HTR-8/SVneo (cell line): ENCODE data around the gene NBAS.
"Not testable (repeated sequence)": the region's sequence is repeated elsewhere in the genome, so short reads cannot be mapped to it uniquely, and the experiment has no call there.

ENCODE experiments used
- DNase-seq: peaks from one replicate; pipeline ENCODE4 v3.0.0; 2011; ENCODE audit warnings: low spot score, mixed read lengths; ENCODE audit not compliant: insufficient read length
- FAIRE-seq: peaks from 2 replicates; lab custom pipeline; 2011; peaks lifted over from hg19 to GRCh38; lab: Jason Lieb, UNC

Gene NBAS

GRCh38 chr2:15432642-15433256 lies 128.4 kb downstream of the NBAS start:
- no peak for FAIRE-seq

GRCh38 chr2:15429032-15429431 lies 132.1 kb downstream of the NBAS start:
- FAIRE-seq (no peak), DNase-seq (no peak)

More at GRCh38 chr2:15432642-15433256, 128.4 kb downstream of the NBAS start:
- DNase-seq, result no peak

- FAIRE-seq (no peak), DNase-seq (no peak)
Measured at GRCh38 chr2:15427987-15428386, 133.1 kb downstream of the NBAS start.

- FAIRE-seq, result no peak
- no peak for DNase-seq
Measured at GRCh38 chr2:15426606-15427005, 134.5 kb downstream of the NBAS start.

GRCh38 chr2:15425712-15426111 lies 135.4 kb downstream of the NBAS start:
- no peak for DNase-seq
- FAIRE-seq, result no peak

GRCh38 chr2:15421753-15422152 lies 139.4 kb downstream of the NBAS start:
- DNase-seq, result no peak
- no peak for FAIRE-seq

GRCh38 chr2:15415748-15416147 lies 145.4 kb downstream of the NBAS start:
- DNase-seq (no peak), FAIRE-seq (no peak)

GRCh38 chr2:15412779-15413178 lies 148.4 kb downstream of the NBAS start:
- FAIRE-seq (no peak), DNase-seq (no peak)

- FAIRE-seq (no peak), DNase-seq (no peak)
Measured at GRCh38 chr2:15412309-15412708, 148.8 kb downstream of the NBAS start.

- DNase-seq (no peak), FAIRE-seq (no peak)
Measured at GRCh38 chr2:15410884-15411283, 150.2 kb downstream of the NBAS start.

GRCh38 chr2:15408759-15409158 lies 152.4 kb downstream of the NBAS start:
- no peak for DNase-seq
- no peak for FAIRE-seq

GRCh38 chr2:15407666-15408065 lies 153.5 kb downstream of the NBAS start:
- FAIRE-seq, result no peak
- DNase-seq, result no peak

GRCh38 chr2:15404511-15404910 lies 156.6 kb downstream of the NBAS start:
- FAIRE-seq, DNase-seq: not testable (repeated sequence)

GRCh38 chr2:15400240-15400826 lies 160.8 kb downstream of the NBAS start:
- DNase-seq (no peak), FAIRE-seq (no peak)

- no peak for FAIRE-seq
- no peak for DNase-seq
Measured at GRCh38 chr2:15399241-15399640, 161.9 kb downstream of the NBAS start.

GRCh38 chr2:15391751-15392150 lies 169.4 kb downstream of the NBAS start:
- DNase-seq (no peak), FAIRE-seq (no peak)

- no peak for FAIRE-seq
- DNase-seq, result no peak
Measured at GRCh38 chr2:15389895-15390294, 171.2 kb downstream of the NBAS start.

GRCh38 chr2:15389326-15389700 lies 171.8 kb downstream of the NBAS start:
- DNase-seq (no peak), FAIRE-seq (no peak)

- DNase-seq, result no peak
- FAIRE-seq, result no peak
Measured at GRCh38 chr2:15388406-15389325, 172.5 kb downstream of the NBAS start.

GRCh38 chr2:15385184-15385583 lies 175.9 kb downstream of the NBAS start:
- FAIRE-seq (no peak), DNase-seq (no peak)

GRCh38 chr2:15383695-15384350 lies 177.3 kb downstream of the NBAS start:
- no peak for DNase-seq

More at GRCh38 chr2:15383695-15384350, 177.3 kb downstream of the NBAS start:
- no peak for FAIRE-seq
